Activated CD4-positive, alpha-beta T cell treated with anti-CD3 and anti-CD28 coated beads for 4 hours (primary cell): Measurements from ENCODE around the gene ADAM10.

Experiments used
- DNase-seq, 2 donors: peaks; one replicate each; pipeline ENCODE4 v3.0.0-alpha.2; 2020

ADAM10 gene

DNA sequence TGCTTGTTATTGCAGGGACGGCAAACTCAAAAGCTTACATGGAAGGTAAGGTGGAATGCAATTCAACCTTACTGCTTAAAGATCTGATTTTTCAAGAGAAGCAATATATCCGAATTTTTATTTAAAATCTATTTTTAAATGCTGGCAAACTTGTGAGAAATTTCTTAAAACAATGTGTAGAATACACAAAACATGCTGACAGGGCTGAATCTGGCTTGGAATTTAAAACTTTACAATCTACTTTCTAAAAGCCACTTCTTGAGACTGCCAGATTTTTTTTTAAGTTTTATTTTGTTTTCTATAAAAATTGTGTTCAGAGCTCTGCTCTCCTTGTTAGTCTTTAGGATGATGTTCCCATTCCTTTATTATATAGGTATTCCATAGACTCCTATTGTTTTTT is 146.7 kb downstream of the ADAM10 start:
- DNase-seq = no peak

DNA sequence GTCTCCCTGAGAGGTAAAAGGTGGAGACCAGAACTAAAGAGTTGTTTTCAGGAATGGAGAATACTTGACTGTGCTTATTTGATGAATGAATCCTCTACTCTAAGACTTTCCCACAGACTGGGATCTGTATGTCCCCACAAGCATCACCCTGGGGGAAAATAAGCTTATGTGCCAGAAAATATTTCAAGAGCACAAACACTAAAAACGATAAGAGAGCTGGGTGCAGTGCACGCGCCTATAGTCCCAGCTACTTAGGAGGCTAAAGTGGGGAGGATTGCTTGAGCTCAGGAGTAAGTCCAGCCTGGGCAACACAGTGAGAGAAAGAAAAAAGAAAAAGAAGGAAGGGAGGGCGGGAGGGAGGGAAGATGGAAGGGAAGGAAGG is 150.7 kb downstream of the ADAM10 start:
- no peak for DNase-seq

DNA sequence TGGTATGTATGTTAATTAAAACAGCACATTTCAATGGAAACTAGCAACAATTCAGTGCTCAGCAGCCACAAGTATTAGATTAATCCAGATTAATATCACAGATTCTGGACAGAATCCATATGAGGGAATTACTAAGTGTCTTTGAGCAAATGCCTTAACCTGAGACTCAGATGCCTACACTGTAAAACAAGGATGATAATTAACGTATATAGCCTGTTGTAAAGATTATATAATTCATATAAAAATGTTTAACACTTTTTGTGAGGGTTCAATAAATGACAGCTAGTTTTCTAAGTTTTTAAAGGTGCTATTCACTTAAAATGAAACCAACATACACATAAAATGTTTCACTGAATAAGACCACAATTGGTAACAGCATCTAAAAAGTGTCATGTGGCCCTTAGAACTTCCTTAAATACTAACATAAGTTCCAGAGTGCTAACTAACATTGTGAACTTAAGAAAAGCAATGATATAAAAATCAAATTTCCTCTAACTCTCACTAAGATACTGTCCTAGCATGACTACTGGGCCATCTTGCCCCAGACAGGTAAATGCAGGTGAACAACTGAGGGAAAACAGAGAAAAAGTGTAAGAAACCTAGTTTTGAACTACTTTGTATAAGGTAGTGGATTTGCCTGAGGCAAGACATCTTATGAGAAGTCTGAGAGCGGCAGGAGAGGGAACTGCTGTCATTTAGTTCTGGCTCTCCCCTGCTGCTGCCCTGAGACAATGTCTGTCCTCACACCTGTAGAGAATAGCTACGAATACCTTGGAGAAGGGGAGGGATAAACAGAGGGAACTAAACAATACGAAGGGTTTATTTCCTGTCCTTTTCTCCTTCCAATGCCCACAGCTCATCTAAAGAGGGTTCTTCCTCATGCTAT is 151.3 kb downstream of the ADAM10 start:
- no peak for DNase-seq

DNA sequence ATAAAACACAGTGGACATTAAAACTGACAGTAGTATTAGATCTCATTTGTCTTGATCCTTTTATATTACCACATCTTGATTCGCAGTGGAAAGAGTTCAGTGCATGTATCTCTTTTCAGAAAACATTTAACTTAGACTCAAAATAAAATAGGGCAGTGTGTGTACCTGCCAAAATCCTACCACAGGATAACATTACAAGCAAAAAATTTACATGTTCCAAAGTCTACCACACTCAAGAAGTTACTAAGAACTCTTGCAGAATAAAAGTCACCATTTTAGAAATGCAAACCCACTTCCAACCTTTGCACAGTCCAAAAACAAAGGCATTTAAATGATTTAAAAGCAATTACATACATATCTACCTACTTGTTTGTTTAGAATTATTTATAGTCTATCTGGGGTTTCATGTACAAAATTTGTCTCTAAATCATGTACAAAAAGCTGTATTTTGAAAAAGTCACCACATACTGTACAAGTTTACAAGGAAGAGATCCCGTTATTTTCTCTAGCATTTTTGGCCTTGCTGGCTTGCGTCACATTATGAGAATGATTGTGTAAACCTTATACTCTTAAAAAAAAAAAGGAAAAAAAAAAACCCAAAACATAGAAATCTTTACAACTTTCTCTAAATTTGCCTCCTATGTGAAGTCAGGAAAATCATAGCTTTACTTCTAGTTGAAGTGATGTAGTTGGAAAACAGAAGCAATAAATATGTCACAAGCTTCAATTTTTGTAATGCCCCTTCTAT is 153.8 kb downstream of the ADAM10 start:
- no peak for DNase-seq

DNA sequence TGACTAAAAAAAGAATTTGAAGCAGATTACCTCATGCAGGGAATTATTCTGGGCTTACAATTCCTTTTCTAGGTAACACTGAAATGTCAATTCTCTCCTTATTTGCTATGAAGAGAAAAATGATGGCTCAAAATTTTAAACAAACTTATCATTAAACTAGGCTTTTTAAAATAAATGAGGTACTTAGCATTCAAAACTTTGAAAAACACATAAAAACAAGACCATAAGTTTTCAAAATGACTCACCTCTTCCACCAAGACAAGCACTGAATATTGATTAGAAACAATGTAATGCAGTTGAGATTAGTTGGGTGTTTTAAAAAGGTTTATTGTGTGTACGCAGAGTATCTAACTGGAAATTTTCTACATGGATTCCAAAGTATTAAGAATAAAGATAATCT is 154.6 kb downstream of the ADAM10 start:
- DNase-seq = no peak

DNA sequence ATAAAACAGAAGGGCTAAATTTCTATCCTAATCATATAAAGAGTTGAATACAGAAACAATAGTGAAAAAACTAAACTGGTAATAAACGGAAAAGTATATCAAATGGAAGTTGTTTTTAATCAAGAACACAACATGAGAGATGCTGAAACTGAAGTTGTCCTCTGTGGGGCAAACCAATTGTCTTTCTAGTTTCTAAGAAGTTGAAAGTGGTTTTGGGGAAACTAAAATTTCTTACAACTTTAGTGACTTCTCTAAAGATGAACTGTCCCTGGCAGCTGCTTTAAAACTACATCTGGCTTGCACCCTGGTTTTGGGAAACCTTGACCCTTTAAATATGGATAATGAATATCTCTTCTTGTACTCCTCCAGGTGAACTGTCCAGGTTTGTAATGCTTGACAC is 155.6 kb downstream of the ADAM10 start:
- DNase-seq = no peak

- no peak for DNase-seq
Observed at GRCh38 chr15:58590926-58591325, 158.6 kb downstream of the ADAM10 start.

DNA sequence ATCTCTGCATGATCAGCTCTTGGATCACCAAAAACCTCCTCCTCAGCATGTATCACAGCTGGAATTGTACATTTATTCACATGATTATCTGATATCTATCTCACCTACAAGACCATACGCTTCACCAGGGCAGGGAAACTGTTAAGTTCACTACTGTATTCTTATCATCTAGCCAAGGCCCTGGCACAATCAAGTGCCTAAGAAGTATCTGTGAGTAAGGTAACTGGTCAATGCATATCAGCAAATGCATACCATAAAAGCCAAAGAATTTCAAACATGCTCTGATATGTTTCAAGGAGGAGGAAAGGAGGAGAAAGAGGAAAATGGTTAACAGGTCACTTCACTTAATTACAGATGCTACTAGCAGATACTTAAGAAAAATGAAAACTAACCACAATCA is 159.3 kb downstream of the ADAM10 start:
- DNase-seq = no peak

GRCh38 chr15:58589047-58589446 is 160.5 kb downstream of the ADAM10 start:
- DNase-seq = no peak

DNA sequence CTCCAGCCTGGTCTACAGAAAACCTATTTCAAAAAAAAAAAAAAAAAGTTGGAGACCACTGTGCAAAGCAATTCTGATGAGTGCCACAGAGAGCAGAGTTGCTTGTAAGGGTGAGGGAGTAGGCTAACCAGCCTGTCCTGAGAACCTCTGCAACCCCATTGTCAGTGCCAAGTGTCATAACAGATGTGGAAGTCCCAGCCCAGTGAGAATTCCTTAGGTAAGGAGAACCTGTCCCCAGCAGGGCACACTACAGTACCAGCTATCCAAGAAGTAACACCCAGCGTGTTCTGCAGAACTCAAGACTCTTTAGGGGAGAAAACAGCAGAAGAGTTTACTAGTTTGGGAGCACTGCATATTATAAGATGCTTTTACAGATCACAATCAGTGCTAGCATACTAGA is 161.4 kb downstream of the ADAM10 start:
- no peak for DNase-seq

GRCh38 chr15:58587486-58587885 is 162.0 kb downstream of the ADAM10 start:
- DNase-seq = no peak

DNA sequence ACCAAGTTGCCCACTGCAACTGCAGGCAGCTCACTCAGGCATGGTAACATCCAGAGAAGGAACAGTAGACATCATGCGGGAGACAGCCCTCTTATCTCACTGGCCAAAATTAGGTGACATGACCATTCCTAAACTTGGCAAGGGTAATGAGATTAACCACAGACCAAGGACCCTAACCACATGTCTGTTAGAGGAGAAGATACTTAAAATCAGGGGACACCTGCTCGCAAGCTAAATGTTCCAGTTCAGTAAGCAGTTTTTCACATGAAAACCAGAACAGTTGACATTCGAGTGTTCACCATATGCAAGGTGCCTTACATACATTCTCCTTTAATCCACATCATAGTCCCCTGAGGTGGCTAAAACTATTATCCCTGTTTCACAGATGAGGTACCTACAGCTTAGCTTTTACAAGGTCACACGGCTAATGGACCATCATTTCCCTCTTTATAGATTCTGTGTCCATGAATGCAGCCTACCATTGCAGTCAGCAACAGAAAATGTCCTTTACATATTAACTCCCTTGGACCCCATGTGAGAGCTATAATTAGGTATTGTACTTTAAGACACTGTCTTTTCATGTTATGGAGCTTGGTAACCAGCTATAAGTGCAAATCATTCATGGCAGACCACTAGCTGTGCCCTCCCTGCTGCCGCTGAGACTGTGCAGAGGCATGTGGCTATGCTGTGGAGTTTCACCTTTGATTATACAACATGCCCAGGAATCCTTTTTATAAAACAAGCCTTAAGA is 163.6 kb downstream of the ADAM10 start:
- no peak for DNase-seq

DNA sequence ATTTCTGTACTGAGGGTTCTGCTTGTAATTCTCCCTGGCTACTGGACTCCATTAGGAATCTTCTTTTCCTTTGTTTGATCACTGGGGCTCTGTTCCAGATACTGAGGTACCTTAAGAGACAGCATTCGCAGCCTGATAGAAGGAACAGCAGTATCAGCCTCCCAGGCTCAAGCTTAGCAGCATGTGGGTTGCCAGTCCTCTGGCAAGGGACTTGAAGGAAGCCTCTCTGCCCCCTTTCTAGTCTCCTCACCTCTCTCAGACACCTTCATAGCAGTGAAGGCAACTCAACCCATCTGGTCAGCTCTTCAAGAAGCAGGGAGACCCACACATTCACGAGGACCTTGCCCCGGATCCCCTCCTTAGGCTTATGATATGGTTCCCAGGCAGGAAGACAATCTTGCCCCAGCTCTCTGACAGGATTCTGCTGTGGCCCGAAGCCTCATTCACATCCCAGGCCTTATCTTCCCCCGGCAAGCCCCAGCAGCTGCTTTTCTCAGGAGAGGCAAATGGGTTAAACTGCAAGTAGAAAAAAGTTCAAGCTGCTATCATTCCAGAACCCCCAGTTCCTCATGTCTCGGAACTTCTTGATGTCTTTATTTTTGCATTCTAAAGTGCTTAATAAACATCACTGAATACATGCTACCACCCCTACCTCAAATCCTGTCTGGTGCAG is 164.6 kb downstream of the ADAM10 start:
- no peak for DNase-seq

DNA sequence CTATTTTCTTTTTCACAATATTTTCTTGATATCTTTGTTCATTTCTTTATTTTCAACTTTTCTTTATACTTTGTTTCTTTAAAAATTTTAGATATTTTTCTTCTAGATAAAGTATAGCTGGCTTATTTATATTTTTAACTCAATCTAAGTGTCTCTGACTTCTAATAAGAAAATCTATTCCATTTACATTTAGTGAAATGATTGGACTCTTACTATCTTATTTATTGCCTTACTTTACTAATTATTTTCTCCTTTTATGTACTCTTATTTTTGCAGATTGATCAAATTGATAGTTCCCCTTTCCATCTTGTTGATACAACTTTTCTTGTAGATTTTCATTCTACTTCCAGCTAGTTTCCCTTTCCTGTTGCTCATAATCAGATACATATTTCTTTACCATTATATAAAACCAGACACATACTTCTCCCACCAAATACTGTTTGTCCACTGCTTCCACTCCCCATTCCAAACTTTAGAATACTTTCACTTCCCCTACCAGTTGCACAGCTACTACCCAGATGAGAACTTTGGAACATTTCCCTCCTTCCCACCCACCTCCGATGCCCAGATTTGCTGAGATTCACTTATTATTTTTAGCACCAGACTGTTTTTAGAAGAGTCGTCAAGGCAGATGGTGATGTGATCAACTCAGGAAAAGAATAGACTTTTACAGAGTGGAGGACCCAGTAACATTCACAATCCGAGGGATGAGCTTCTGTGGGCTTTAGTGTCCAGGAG is 166.2 kb downstream of the ADAM10 start:
- DNase-seq = no peak

DNA sequence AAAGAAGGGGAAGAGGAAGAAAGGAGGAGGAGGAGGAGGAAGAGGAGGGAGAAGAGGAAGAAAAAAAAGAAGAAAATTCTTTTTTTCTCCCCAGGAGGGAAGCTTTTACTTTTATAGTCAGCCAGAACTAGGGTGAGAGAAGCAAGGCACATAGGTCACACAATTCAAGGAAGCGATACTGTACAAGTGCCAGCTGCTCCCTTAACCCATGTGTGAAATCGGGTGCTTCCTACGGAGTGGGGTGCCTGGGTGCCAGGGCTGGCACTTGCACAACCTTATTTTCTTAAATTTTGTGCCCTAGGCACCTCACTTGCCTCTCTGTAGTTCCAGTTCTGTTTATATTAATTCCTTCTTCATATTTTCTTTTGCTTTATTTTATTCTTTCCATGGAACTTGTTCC is 167.3 kb downstream of the ADAM10 start:
- no peak for DNase-seq

GRCh38 chr15:58576657-58577056 is 172.8 kb downstream of the ADAM10 start:
- DNase-seq = no peak

DNA sequence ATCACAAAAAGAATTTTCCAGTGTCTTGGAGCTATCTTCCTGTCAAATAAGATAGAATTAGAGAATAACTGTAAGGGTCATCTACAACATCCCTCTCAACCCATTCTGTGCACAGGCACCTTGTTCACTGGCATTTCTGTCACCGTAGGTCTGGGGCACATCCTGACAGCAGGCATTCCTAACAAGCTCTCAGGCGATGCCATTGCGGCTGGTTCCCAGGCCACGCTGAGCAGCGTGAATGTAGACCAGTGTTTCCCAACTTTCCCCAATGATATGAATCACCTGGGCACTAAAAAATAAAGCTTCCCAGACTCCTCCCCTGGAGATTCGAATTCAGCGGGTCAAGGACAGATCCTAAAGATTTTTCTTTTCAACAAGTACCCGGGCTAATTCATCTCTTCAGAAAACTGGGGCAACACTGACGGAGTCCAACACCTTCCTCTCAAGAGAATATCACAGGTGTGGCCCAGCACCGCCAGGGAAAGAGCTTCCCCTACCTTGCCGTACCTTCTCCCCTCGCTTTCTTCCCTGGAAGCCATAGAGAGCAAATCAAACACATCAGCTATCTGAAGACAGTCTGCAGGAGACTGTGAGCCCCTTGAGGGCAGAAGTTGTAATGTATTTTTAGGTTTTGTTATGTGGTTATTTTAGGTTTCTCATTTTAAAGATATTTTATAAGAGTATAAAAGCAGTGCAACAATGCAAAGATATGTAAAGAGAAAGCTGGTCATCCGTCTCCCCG is 174.3 kb downstream of the ADAM10 start:
- DNase-seq = no peak

DNA sequence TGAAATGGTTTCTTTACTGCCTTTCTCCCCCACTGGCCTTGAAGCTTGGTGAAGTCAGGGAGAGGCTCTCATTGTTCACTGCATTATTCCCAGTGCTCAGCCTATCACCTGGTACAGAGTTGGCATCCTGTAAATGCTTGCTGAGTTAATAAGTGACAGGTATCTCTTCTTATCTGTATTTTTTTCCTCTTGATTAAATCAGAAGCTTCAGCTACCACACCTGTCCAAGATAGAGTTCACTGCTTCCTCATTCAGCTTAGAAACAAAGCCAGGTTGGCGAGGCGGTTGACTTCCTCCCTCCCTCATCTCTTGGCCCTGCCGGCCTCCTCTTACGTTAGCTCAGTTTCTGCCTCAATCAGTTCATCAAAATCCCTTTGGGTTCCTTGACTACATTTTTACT is 174.9 kb downstream of the ADAM10 start:
- no peak for DNase-seq

DNA sequence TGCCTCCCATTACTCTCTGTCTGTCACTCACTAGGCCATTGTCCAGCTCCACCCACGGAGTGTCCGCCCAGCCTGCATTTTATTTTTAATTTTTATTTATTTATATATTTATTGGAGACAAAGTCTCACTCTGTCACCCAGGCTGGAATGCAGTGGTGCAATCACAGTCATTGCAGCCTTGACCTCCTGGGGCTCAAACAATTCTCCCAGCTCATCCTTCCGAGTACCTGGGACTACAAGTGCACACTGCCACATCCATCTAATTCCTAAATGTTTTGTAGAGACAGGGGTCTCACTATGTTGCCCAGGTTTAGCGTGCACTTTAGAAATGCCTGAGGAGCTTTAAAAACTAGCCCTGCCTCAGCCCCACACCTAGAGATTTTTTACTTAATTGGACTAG is 176.2 kb downstream of the ADAM10 start:
- DNase-seq = no peak

- DNase-seq = no peak
Observed at GRCh38 chr15:58572521-58572920, 177.0 kb downstream of the ADAM10 start.

DNA sequence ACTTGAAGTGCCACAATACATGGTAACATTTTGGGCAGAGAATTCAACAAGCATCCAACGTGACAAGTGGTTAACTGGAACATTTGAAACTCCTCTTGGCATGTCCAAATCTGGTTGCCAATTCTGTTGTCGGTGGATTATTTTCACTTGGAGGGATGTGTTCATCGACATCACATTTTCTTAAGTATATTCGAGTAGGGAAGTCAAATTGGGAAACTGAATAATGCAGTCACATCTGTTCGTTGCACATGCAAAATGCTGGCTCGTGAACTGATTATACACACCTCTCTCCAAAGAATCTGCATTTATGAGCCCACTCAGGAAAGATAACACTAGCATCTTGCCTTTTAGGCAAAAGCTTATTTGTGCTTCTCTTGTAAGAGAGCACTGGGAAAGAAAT is 178.0 kb downstream of the ADAM10 start:
- no peak for DNase-seq

- no peak for DNase-seq
Observed at GRCh38 chr15:58569455-58569854, 180.1 kb downstream of the ADAM10 start.
